NB4 (cell line): ENCODE results near the gene GULP1.

ENCODE experiments used
- DNase-seq: peaks from one replicate; pipeline ENCODE4 v3.0.0; 2010; ENCODE audit warnings: low read depth
- H3K4me3 ChIP-seq: one replicate; pipeline ENCODE4 v1.5.1; 2011; ENCODE audit warnings: mild to moderate bottlenecking, low read depth, low read length, moderate library complexity
- MAX ChIP-seq: IDR thresholded peaks from 2 replicates; pipeline ENCODE4 v1.6.1; 2011; ENCODE audit warnings: low read depth, low read length
- MYC ChIP-seq: IDR thresholded peaks from 2 replicates; pipeline ENCODE4 v1.6.1; 2011; ENCODE audit warnings: low read depth, low read length
- POLR2A ChIP-seq: IDR thresholded peaks from 2 replicates; pipeline ENCODE4 v1.6.1; 2011; ENCODE audit warnings: mild to moderate bottlenecking; ENCODE audit not compliant: insufficient read length; ENCODE audit errors: extremely low read depth
- TF ChIP-seq, protein P1 (sequence below): IDR thresholded peaks from one replicate; pipeline ENCODE4 v1.5.1; 2012; ENCODE audit warnings: low read depth, low read length

GULP1 gene

GRCh38 chr2:188622601-188623260, 331.1 kb downstream of the GULP1 start:
- no peak for DNase-seq
- H3K4me3 ChIP-seq: no peak overlapping the region
- TF ChIP-seq POLR2A: no peak
- TF ChIP-seq MYC: no peak
- TF ChIP-seq MAX: no peak
- TF ChIP-seq, protein P1, sequence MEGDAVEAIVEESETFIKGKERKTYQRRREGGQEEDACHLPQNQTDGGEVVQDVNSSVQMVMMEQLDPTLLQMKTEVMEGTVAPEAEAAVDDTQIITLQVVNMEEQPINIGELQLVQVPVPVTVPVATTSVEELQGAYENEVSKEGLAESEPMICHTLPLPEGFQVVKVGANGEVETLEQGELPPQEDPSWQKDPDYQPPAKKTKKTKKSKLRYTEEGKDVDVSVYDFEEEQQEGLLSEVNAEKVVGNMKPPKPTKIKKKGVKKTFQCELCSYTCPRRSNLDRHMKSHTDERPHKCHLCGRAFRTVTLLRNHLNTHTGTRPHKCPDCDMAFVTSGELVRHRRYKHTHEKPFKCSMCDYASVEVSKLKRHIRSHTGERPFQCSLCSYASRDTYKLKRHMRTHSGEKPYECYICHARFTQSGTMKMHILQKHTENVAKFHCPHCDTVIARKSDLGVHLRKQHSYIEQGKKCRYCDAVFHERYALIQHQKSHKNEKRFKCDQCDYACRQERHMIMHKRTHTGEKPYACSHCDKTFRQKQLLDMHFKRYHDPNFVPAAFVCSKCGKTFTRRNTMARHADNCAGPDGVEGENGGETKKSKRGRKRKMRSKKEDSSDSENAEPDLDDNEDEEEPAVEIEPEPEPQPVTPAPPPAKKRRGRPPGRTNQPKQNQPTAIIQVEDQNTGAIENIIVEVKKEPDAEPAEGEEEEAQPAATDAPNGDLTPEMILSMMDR: no peak

- TF ChIP-seq, protein P1: no peak
- TF ChIP-seq POLR2A: no peak
- TF ChIP-seq MAX: no peak
- TF ChIP-seq MYC: no peak
- no peak for DNase-seq
- no peak overlapping the region for H3K4me3 ChIP-seq
Measured at GRCh38 chr2:188623995-188624643, 332.4 kb downstream of the GULP1 start.

DNA sequence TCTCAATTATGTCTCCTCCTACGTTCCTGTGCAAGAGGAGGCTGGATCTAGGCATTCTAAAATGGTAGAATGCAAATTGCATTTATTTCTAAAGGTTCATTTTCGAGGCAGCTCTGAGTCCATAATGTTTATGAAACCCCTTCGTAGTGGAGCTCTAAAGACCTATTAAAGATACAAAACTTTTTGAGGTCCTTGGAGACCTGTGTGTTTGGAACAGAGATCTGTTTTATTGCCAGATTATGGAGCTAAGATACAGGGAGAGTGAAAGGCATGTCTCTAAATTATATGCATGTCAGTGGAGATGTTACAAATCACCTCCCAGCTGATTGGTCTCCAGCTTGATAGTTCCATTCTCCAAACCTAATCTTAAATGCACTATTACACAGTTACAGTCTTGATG, 335.8 kb downstream of the GULP1 start:
- DNase-seq: no peak
- H3K4me3 ChIP-seq: no peak overlapping the region
- TF ChIP-seq, protein P1: no peak
- no peak for TF ChIP-seq MYC
- TF ChIP-seq POLR2A: no peak
- no peak for TF ChIP-seq MAX

DNA sequence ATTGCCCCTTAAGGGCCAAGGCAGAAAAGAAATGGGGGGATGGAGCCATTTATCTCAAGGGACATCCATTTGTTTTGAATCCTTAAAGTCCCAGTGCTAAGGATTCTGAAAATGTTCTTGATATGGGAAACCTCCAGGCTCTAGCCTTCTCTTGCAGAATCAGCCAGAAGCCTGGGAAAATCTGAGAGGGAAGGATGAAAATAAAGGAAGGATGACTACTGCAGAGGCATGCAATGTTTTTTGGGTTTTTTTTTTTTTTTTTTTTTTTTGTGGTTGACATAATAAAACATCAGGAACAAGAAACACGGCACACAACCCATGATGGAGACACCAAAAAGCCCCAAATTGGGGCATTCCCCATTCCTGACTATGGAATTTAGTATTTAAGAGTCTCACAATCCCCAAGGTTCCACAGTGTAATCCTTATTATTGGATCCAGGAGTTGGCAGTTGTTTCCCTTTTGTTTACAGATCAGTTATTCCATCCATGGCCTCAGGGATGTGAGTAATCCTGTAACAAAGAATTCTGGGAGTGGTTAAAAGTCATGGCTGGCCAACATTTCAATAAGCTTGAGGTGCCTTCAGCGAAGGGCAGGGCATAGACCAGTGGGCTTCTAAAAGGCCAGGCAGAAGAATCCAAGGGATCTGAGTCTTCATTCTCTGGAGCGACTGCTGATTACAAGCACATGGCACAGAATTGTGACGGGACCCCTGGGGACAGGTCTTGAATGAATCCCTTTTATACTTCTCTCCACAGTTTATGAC, 337.5 kb downstream of the GULP1 start:
- TF ChIP-seq MYC (no peak), POLR2A (no peak), MAX (no peak)
- TF ChIP-seq, protein P1: no peak
- no peak for DNase-seq
- H3K4me3 ChIP-seq: no peak overlapping the region

- TF ChIP-seq MAX (no peak), POLR2A (no peak), MYC (no peak)
- TF ChIP-seq, protein P1: no peak
- DNase-seq: no peak
- H3K4me3 ChIP-seq: no peak overlapping the region
Measured at GRCh38 chr2:188629753-188630527, 338.3 kb downstream of the GULP1 start.
